Measurements from ENCODE around the gene PRSS56. TPM values are rescaled to one million over a fixed set of nuclear protein-coding genes. Genes with fewer than 3 reads are reported as not detected.

Gene PRSS56
- total RNA-seq, 4 donors from 2014 or later: not detected

GRCh38 chr2:232503809-232504323 lies 16.3 kb upstream of the PRSS56 start:
- no peak overlapping the region for H3K4me3 ChIP-seq (ENCODE audit: low read depth, poor library complexity, severe bottlenecking)
- TF ChIP-seq CTCF (IDR thresholded peaks at IDR 0.05) (no peak), POLR2A (IDR thresholded peaks at IDR 0.05) (no peak)
- intact Hi-C loops (cut with DNase I; ENCODE audit: low total_unique reads): no loop called here
- no peak for DNase-seq (ENCODE audit: low spot score in 2 of 2)
- WGBS, 2 donors: 18 to 33% methylated on average over 16 of the region's 16 CpGs

- no peak overlapping the region for H3K4me3 ChIP-seq (ENCODE audit: low read depth, poor library complexity, severe bottlenecking)
- TF ChIP-seq POLR2A (IDR thresholded peaks at IDR 0.05) (no peak), CTCF (IDR thresholded peaks at IDR 0.05) (no peak)
- no peak for DNase-seq (ENCODE audit: low spot score in 2 of 2)
- intact Hi-C loops (cut with DNase I; ENCODE audit: low total_unique reads): no loop called here
- WGBS, 2 donors: 92 to 98% methylated on average over 2 of the region's 2 CpGs
These were observed 15.8 kb upstream of the PRSS56 start for GRCh38 chr2:232504438-232504837.

- WGBS, 2 donors: 64 to 67% methylated on average over 10 of the region's 10 CpGs
- no peak overlapping the region for H3K4me3 ChIP-seq (ENCODE audit: low read depth, poor library complexity, severe bottlenecking)
- no peak for TF ChIP-seq CTCF (IDR thresholded peaks at IDR 0.05)
- no peak for TF ChIP-seq POLR2A (IDR thresholded peaks at IDR 0.05)
- no peak for DNase-seq (ENCODE audit: low spot score in 2 of 2)
- intact Hi-C loops (cut with DNase I; ENCODE audit: low total_unique reads): no loop called here
These were observed 14.3 kb upstream of the PRSS56 start for GRCh38 chr2:232505856-232506255.

DNA sequence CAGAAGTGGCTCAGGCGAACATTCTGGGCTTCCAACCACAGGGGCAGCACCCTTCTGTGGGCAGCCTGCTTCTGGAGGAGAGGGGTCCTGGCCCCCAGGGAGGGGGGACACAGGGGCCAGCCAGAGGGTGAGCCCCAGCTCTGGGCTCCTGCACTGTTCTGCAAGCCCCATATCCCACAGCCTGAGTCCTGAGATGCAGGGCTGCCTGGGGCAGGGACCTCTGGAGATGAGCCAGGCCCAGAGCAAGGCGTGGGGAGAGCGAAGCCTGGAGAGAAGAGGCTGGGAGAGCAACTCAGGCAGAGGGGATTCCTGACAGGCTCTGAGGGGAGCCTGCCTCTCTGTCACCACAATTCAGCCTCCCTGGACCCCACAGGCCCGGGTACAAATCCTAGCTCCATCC lies 13.5 kb upstream of the PRSS56 start:
- no peak overlapping the region for H3K4me3 ChIP-seq (ENCODE audit: low read depth, poor library complexity, severe bottlenecking)
- DNase-seq (ENCODE audit: low spot score in 2 of 2): no peak
- intact Hi-C loops (cut with DNase I; ENCODE audit: low total_unique reads): no loop called here
- WGBS, 2 donors: 55 to 64% methylated on average over 4 of the region's 4 CpGs
- TF ChIP-seq CTCF (IDR thresholded peaks at IDR 0.05) (no peak), POLR2A (IDR thresholded peaks at IDR 0.05) (no peak)

DNA sequence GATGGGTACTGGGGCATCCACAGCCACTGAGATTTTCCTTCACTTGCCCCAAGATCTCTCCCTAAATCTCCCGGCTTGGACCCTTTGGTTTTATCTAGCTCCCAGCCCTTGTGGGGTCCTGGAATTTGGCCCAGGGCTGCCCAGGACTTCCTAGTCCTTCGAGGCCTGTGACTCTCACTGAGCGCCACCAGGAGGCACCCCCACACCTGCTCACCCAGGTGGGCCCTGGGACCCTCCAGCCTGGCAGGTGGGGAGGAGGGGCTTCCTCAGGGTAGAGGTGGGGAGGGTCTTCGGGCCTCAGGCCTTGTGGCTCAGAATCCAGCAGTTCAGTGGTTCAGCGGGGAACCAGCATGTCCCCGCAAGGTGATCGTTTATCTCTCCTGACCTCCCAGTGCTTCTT lies 11.9 kb upstream of the PRSS56 start:
- no peak overlapping the region for H3K4me3 ChIP-seq (ENCODE audit: low read depth, poor library complexity, severe bottlenecking)
- DNase-seq (ENCODE audit: low spot score in 2 of 2): no peak
- WGBS, 2 donors: 80 to 81% methylated on average over 7 of the region's 7 CpGs
- TF ChIP-seq CTCF (IDR thresholded peaks at IDR 0.05): no peak
- no peak for TF ChIP-seq POLR2A (IDR thresholded peaks at IDR 0.05)
- intact Hi-C loops (cut with DNase I; ENCODE audit: low total_unique reads): no loop called here

GRCh38 chr2:232511336-232511890 lies 8.8 kb upstream of the PRSS56 start:
- DNase-seq (ENCODE audit: low spot score in 2 of 2): no peak
- WGBS, 2 donors: 57 to 60% methylated on average over 8 to 11 of the region's 11 CpGs
- intact Hi-C loops (cut with DNase I; ENCODE audit: low total_unique reads): no loop called here
- H3K4me3 ChIP-seq (ENCODE audit: low read depth, poor library complexity, severe bottlenecking): no peak overlapping the region
- TF ChIP-seq CTCF (IDR thresholded peaks at IDR 0.05) (no peak), POLR2A (IDR thresholded peaks at IDR 0.05) (no peak)
